Endothelial cell (in vitro differentiated cells): ENCODE data around the gene ERICH6B. TPM values are rescaled to one million over a fixed set of nuclear protein-coding genes. Genes with fewer than 3 reads are reported as not detected.
"Not testable (repeated sequence)": the region's sequence is repeated elsewhere in the genome, so short reads cannot be mapped to it uniquely, and the experiment has no call there.

ENCODE experiments used
- DNase-seq: peaks from one replicate; pipeline ENCODE4 v3.0.0; 2021; ENCODE audit warnings: low spot score
- H3K27ac Mint-ChIP-seq: one replicate; pipeline ENCODE4 v1.8.0; 2021; ENCODE audit warnings: mixed read lengths, inconsistent platforms; ENCODE audit not compliant: unreplicated experiment
- H3K27me3 Mint-ChIP-seq: one replicate; pipeline ENCODE4 v1.8.0; 2021; ENCODE audit warnings: mild to moderate bottlenecking, moderate library complexity, mixed read lengths, inconsistent platforms; ENCODE audit not compliant: unreplicated experiment
- H3K36me3 Mint-ChIP-seq: one replicate; pipeline ENCODE4 v1.8.0; 2021; ENCODE audit warnings: mild to moderate bottlenecking, low read depth, mixed read lengths, inconsistent platforms; ENCODE audit not compliant: unreplicated experiment
- H3K4me1 Mint-ChIP-seq: one replicate; pipeline ENCODE4 v1.8.0; 2021; ENCODE audit warnings: mild to moderate bottlenecking, mixed read lengths, inconsistent platforms; ENCODE audit not compliant: unreplicated experiment
- H3K4me3 Mint-ChIP-seq: one replicate; pipeline ENCODE4 v1.8.0; 2021; ENCODE audit warnings: mild to moderate bottlenecking, mixed read lengths, inconsistent platforms; ENCODE audit not compliant: unreplicated experiment
- H3K9me3 Mint-ChIP-seq: one replicate; pipeline ENCODE4 v1.8.0; 2021; ENCODE audit warnings: mixed read lengths, inconsistent platforms; ENCODE audit not compliant: unreplicated experiment
- total RNA-seq: library from RNA; stranded (reverse); fragmentation: NEBNext Ultra II Directional; extraction: Animal tissue kit (Norgen Biotek cat#: 25700); gene quantifications from one replicate; pipeline ENCODE4 v1.2.1, GENCODE V29; 2021; ENCODE audit not compliant: unreplicated experiment
- TF ChIP-seq, protein P1 (sequence below): fragments of 200-600 bp; sonication (generic); IDR thresholded peaks from one replicate; pipeline ENCODE4 v1.5.0; 2021; ENCODE audit warnings: antibody characterized with exemption; ENCODE audit not compliant: unreplicated experiment

The ERICH6B gene
- total RNA-seq, 1 donor from 2014 or later = not detected

DNA sequence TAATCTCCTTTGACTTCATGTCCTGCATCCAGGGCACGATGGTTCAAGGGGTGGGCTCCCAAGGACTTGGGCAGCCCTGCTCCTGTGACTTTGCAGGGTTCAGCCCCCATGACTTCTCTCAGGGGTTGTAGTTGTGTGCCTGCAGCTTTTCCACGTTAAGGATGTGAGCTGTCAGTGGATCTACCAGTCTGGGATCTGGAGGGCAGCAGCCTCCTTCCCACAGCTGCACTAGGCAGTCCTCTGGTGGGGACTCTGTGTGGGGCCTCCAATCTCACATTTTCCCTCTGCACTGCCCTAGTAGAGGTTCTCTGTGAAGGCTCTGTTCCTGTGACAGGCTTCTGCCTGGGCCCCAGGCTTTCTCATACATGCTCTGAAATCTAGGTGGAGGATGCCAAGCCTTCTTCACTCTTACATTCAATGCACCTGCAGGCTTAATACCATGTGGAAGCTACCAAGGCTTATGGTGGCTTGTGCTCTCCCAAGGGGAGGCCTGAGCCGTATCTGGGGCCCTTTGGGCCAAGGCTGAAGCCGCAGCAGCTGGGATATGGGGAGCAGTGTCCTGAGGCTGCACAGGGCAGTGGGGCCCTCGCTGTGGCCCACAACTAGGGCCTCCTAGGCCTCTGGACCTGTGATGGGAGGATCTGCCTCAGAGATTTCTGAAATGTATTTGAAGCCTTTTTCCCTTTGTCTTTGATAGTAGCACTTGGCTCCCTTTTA is 39.3 kb upstream of the ERICH6B start:
- no peaks in the 10 kb centered on the region for H3K27me3 Mint-ChIP-seq
- no peaks in the 10 kb centered on the region for H3K9me3 Mint-ChIP-seq
- no peaks in the 10 kb centered on the region for H3K4me1 Mint-ChIP-seq
- no peak overlapping the region for H3K4me3 Mint-ChIP-seq
- no peak for DNase-seq
- TF ChIP-seq, protein P1, sequence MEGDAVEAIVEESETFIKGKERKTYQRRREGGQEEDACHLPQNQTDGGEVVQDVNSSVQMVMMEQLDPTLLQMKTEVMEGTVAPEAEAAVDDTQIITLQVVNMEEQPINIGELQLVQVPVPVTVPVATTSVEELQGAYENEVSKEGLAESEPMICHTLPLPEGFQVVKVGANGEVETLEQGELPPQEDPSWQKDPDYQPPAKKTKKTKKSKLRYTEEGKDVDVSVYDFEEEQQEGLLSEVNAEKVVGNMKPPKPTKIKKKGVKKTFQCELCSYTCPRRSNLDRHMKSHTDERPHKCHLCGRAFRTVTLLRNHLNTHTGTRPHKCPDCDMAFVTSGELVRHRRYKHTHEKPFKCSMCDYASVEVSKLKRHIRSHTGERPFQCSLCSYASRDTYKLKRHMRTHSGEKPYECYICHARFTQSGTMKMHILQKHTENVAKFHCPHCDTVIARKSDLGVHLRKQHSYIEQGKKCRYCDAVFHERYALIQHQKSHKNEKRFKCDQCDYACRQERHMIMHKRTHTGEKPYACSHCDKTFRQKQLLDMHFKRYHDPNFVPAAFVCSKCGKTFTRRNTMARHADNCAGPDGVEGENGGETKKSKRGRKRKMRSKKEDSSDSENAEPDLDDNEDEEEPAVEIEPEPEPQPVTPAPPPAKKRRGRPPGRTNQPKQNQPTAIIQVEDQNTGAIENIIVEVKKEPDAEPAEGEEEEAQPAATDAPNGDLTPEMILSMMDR = no peak
- H3K27ac Mint-ChIP-seq = no peak overlapping the region
- no peaks in the 10 kb centered on the region for H3K36me3 Mint-ChIP-seq

DNA sequence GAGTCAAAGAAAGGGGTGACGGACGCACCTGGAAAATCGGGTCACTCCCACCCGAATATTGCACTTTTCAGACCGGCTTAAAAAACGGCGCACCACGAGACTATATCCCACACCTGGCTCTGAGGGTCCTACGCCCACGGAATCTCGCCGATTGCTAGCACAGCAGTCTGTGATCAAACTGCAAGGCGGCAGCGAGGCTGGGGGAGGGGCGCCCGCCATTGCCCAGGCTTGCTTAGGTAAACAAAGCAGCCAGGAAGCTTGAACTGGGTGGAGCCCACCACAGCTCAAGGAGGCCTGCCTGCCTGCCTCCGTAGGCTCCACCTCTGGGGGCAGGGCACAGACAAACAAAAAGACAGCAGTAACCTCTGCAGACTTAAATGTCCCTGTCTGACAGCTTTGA is 29.7 kb upstream of the ERICH6B start:
- not testable (repeated sequence) for DNase-seq, H3K27ac Mint-ChIP-seq, H3K4me1 Mint-ChIP-seq, H3K36me3 Mint-ChIP-seq, H3K4me3 Mint-ChIP-seq, H3K27me3 Mint-ChIP-seq, H3K9me3 Mint-ChIP-seq

DNA sequence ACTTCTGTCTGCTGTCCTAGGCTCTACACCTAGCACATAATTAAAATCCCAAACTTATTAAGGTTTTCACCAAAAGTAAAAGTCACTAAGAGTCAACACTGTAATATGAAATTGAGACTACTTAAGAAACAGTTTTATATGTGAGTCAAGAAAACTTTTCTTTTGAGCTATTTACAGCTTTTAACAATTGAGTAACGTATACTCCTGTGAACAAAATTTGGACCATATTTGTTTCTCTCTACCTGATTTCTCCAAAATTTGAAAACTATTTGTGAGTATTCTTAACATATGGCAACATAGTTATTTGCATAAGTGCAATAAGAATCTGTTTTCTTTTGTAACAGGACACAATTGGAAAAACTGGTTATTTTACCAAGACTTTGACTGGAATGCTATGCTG is 26.6 kb upstream of the ERICH6B start:
- H3K27me3 Mint-ChIP-seq, H3K9me3 Mint-ChIP-seq, H3K36me3 Mint-ChIP-seq, H3K4me3 Mint-ChIP-seq, DNase-seq, H3K27ac Mint-ChIP-seq, H3K4me1 Mint-ChIP-seq: not testable (repeated sequence)

DNA sequence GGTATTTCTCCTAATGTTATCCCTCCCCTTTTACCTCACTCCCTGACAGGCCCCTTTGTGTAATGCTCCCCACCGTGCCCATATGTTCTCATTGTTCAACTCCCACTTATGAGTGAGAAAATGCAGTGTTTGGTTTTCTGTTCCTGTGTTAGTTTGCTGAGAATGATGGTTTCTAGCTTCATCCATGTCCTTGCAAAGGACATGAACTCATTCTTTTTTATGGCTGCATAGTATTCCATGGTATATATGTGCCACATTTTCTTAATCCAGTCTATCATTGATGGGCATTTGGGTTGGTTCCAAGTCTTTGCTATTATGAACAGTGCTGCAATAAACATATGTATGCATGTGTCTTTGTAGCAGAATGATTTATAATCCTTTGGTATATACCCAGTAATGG is 19.8 kb upstream of the ERICH6B start:
- H3K4me3 Mint-ChIP-seq, H3K27ac Mint-ChIP-seq, DNase-seq, H3K27me3 Mint-ChIP-seq, H3K9me3 Mint-ChIP-seq, H3K4me1 Mint-ChIP-seq, H3K36me3 Mint-ChIP-seq: not testable (repeated sequence)

DNA sequence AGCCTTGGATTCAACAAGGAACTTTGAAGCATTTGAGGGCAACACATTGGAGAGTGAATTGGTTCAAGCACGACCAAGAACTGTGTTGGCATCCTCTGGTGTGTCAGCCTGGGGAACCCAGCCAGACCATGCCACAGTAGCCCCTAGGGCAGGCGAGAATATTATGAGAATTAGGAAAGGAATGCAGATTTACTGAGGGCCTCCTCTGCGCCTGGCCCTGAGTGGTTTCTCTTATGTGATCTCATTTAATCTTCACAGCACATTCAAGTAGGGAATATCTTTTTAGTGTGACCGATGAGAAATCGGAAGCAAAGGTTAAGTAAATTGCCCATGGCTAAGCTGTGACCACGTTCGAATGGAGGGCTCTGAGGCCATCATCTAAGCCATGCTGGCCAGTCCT is 15.3 kb upstream of the ERICH6B start:
- Mint-ChIP-seq H3K36me3 (no peaks in the 10 kb centered on the region), H3K9me3 (no peaks in the 10 kb centered on the region), H3K4me1 (peaks cover 9% of the 10 kb centered on the region), H3K27me3 (peaks cover 2% of the 10 kb centered on the region), H3K4me3 (no peak overlapping the region), H3K27ac (no peak overlapping the region)
- no peak for DNase-seq
- TF ChIP-seq, protein P1 = no peak

DNA sequence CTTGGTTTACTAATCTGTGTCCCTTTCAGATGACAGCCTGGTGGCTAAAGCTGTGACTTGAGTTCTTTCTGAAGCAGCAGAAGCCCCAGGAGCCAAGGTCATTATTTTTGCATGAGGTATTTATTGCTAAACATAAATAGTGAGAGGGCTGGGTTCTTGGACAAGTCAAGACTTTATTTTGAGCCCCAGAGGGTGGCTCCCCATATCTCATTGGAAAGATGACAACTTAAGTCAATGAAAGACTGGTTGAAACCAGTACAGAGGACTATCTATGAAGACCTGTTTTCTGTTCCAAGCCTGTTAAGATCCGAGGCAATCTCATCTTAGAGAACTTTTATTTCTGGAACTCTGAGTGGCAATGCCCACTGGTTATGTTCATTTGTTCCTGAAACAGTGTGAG is 14.4 kb upstream of the ERICH6B start:
- TF ChIP-seq, protein P1 = no peak
- peaks cover 2% of the 10 kb centered on the region for H3K27me3 Mint-ChIP-seq
- no peak overlapping the region for H3K4me3 Mint-ChIP-seq

More for the DNA sequence above, 14.4 kb upstream of the ERICH6B start:
- DNase-seq = no peak
- Mint-ChIP-seq H3K4me1 (peaks cover 9% of the 10 kb centered on the region), H3K27ac (no peak overlapping the region), H3K36me3 (no peaks in the 10 kb centered on the region), H3K9me3 (no peaks in the 10 kb centered on the region)
